NT2/D1 (cell line): ENCODE measurements around the gene UPK3A.

Source experiments
- YY1 ChIP-seq: IDR thresholded peaks from 2 replicates; pipeline ENCODE4 v1.6.1; 2011; ENCODE audit not compliant: insufficient read length, insufficient read depth
- ZNF274 ChIP-seq: IDR thresholded peaks from 2 replicates; pipeline ENCODE4 v1.6.1; 2011; ENCODE audit warnings: mild to moderate bottlenecking, low read depth, low read length

GRCh38 chr22:45294030-45294429 is 9.3 kb downstream of the UPK3A start:
- TF ChIP-seq ZNF274: no peak
- TF ChIP-seq YY1: no peak
